Progenitor cell of endocrine pancreas (in vitro differentiated cells): ENCODE measurements around the gene PLXND1. TPM values are rescaled to one million over a fixed set of nuclear protein-coding genes. Genes with fewer than 3 reads are reported as not detected.

ENCODE experiments used
- DNase-seq: peaks from one replicate; pipeline ENCODE4 v3.0.0; 2021; ENCODE audit warnings: low spot score; ENCODE audit not compliant: unreplicated experiment
- H3K27ac Mint-ChIP-seq: 2 replicates; pipeline ENCODE4 v1.8.0; 2021; ENCODE audit warnings: mild to moderate bottlenecking, moderate library complexity, mixed read lengths
- H3K27me3 Mint-ChIP-seq: 2 replicates; pipeline ENCODE4 v1.8.0; 2021; ENCODE audit warnings: mixed read lengths
- H3K36me3 Mint-ChIP-seq: 2 replicates; pipeline ENCODE4 v1.8.0; 2022; ENCODE audit warnings: mixed read lengths; ENCODE audit not compliant: insufficient read depth
- H3K4me1 Mint-ChIP-seq: 2 replicates; pipeline ENCODE4 v1.8.0; 2021; ENCODE audit warnings: low read depth, mixed read lengths
- H3K4me3 Mint-ChIP-seq: 2 replicates; pipeline ENCODE4 v1.8.0; 2021; ENCODE audit warnings: low read depth, mild to moderate bottlenecking, moderate library complexity, mixed read lengths
- H3K9me3 Mint-ChIP-seq: 2 replicates; pipeline ENCODE4 v1.8.0; 2021; ENCODE audit warnings: low read depth, mixed read lengths
- CTCF ChIP-seq: fragments of 200-600 bp; sonication (generic); IDR thresholded peaks from one replicate; pipeline ENCODE4 v1.5.0; 2021; ENCODE audit warnings: antibody characterized with exemption, mild to moderate bottlenecking; ENCODE audit not compliant: unreplicated experiment
- total RNA-seq: library from RNA; stranded (reverse); gene quantifications from 2 replicates; pipeline ENCODE4 v1.2.1, GENCODE V29; 2021

PLXND1 gene
- total RNA-seq, 1 donor from 2014 or later: 18.0 TPM

- H3K36me3 Mint-ChIP-seq: no peaks in the 10 kb centered on the region
- no peaks in the 10 kb centered on the region for H3K9me3 Mint-ChIP-seq
- no peak for TF ChIP-seq CTCF
- no peaks in the 10 kb centered on the region for H3K27me3 Mint-ChIP-seq
- H3K4me3 Mint-ChIP-seq: no peak overlapping the region
- H3K27ac Mint-ChIP-seq: no peak overlapping the region
- peaks cover 2% of the 10 kb centered on the region for H3K4me1 Mint-ChIP-seq
- no peak for DNase-seq
These were observed 43.1 kb downstream of the PLXND1 start for GRCh38 chr3:129563332-129563731.

- peaks cover 2% of the 10 kb centered on the region for H3K4me1 Mint-ChIP-seq
- H3K36me3 Mint-ChIP-seq: no peaks in the 10 kb centered on the region
- H3K27ac Mint-ChIP-seq: no peak overlapping the region
- no peaks in the 10 kb centered on the region for H3K9me3 Mint-ChIP-seq
- H3K4me3 Mint-ChIP-seq: no peak overlapping the region
- no peak for DNase-seq
- H3K27me3 Mint-ChIP-seq: no peaks in the 10 kb centered on the region
- TF ChIP-seq CTCF: no peak
These were observed 43.7 kb downstream of the PLXND1 start for GRCh38 chr3:129562803-129563202.

GRCh38 chr3:129561619-129562248 lies 44.7 kb downstream of the PLXND1 start:
- Mint-ChIP-seq H3K9me3 (no peaks in the 10 kb centered on the region), H3K27me3 (no peaks in the 10 kb centered on the region), H3K4me1 (peaks cover 2% of the 10 kb centered on the region), H3K27ac (no peak overlapping the region), H3K36me3 (no peaks in the 10 kb centered on the region), H3K4me3 (no peak overlapping the region)
- no peak for DNase-seq
- no peak for TF ChIP-seq CTCF

- no peaks in the 10 kb centered on the region for H3K27me3 Mint-ChIP-seq
- no peak for DNase-seq
These were observed 45.4 kb downstream of the PLXND1 start for GRCh38 chr3:129560911-129561594.

More at GRCh38 chr3:129560911-129561594, 45.4 kb downstream of the PLXND1 start:
- no peak for TF ChIP-seq CTCF
- Mint-ChIP-seq H3K9me3 (no peaks in the 10 kb centered on the region), H3K4me1 (peaks cover 2% of the 10 kb centered on the region), H3K36me3 (no peaks in the 10 kb centered on the region), H3K4me3 (no peak overlapping the region), H3K27ac (no peak overlapping the region)
